ENCODE measurements around the gene CROCC2. TPM values are rescaled to one million over a fixed set of nuclear protein-coding genes. Genes with fewer than 3 reads are reported as not detected.

CROCC2 gene
- total RNA-seq, 2 experiments from 2014 or later, result not detected

DNA sequence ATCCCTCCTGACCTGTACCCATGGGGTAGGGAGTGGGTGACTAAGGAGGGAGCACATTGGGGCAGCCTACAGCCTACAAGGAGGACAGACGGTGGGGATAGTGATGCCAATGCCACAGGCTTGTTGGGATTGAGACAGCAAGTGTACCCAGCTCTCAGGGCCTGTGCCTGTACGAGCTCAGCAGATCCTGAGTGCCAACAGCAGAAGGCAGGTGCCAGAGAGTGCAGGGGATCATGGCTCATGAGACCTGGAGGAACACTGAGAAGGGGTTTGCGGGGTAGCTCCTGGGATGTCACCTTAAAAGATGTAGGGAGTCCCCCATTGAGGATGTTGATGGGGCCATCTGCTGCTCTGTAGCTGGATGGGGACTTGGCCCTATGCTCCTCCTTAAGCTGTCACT lies 82.0 kb downstream of the CROCC2 start:
- ChIA-PET CTCF (ENCODE audit: unreplicated experiment) (no interaction called here), POLR2A (interaction anchor here (0.6 kb wide), 1 partner anchor 161 kb away, joined by 3 read pairs; no protein-coding TSS in a partner anchor)
- TF ChIP-seq, protein P1, sequence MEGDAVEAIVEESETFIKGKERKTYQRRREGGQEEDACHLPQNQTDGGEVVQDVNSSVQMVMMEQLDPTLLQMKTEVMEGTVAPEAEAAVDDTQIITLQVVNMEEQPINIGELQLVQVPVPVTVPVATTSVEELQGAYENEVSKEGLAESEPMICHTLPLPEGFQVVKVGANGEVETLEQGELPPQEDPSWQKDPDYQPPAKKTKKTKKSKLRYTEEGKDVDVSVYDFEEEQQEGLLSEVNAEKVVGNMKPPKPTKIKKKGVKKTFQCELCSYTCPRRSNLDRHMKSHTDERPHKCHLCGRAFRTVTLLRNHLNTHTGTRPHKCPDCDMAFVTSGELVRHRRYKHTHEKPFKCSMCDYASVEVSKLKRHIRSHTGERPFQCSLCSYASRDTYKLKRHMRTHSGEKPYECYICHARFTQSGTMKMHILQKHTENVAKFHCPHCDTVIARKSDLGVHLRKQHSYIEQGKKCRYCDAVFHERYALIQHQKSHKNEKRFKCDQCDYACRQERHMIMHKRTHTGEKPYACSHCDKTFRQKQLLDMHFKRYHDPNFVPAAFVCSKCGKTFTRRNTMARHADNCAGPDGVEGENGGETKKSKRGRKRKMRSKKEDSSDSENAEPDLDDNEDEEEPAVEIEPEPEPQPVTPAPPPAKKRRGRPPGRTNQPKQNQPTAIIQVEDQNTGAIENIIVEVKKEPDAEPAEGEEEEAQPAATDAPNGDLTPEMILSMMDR (conservative IDR thresholded peaks at IDR 0.05; ENCODE audit: low read length), result no peak
- TF ChIP-seq EZH2phosphoT487 (IDR thresholded peaks at IDR 0.05; ENCODE audit: borderline replicate concordance, low read depth, low read length), result no peak
- H3K4me3 ChIP-seq (ENCODE audit: low read depth, low read length, poor library complexity, severe bottlenecking), result no peak overlapping the region
- H3K79me2 ChIP-seq (ENCODE audit: insufficient read depth, low read depth, low read length), result no peaks in the 10 kb centered on the region
- intact Hi-C loops (cut with micrococcal nuclease; ENCODE audit: unreplicated experiment), result loop anchor here (2.0 kb wide), 1 partner anchor 137 kb away; no protein-coding TSS in a partner anchor
- DNase-seq (ENCODE audit: low spot score), result no peak
- no peaks in the 10 kb centered on the region for H3K9me2 ChIP-seq (ENCODE audit: insufficient read depth, low read length)
- BruUV-seq (replicated peaks), result no TSS peak
- H2AFZ ChIP-seq (ENCODE audit: low read length), result peak overlapping the region; percentile 59; the same call in 1 of the 2 replicates
- H3K4me2 ChIP-seq (ENCODE audit: low read length), result no peak overlapping the region
- no peaks in the 10 kb centered on the region for H4K20me1 ChIP-seq (ENCODE audit: insufficient read depth, low read length)
- peaks cover 13% of the 10 kb centered on the region for H3K4me1 ChIP-seq (ENCODE audit: insufficient read depth, low read length, poor library complexity, severe bottlenecking)
- H3K27ac ChIP-seq (ENCODE audit: low read depth, low read length, poor library complexity, severe bottlenecking), result no peak overlapping the region
- H3K36me3 ChIP-seq (ENCODE audit: insufficient read depth, low read length), result no peaks in the 10 kb centered on the region
- no peaks in the 10 kb centered on the region for H3K9me3 ChIP-seq (ENCODE audit: low read length)

DNA sequence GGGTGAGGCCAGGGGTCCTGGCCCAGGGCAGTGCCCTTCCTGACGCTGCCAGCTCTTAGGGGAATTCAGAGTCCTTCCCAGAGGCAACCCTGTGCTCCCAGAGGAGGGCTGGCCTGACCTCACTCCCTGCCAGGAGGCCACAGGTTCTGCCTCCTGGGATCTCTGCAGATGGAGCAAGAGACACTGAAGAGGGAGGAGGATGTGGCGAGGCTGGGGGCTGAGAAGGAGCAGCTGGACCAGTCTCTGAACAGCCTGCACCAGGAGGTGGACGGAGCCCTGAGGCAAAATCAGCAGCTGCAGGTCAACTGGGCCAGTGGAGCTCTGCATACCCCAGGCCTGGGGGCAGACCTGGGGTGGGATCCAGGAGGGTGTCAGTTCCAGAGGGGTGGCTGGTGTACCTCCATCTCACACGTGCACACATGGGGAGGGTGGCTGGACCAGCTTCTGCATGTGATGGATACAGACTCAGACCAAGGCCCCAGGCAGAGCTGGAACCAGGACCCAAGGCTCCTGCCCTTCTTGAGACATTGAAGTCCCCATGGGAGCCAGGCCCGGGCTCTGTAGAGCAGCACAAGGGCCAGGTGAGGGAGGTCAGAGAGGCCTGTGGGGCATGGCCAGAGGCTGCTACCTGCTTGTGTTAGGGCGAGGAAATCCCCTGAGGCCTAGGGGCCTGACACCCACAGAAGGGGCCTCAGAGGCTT lies 82.6 kb downstream of the CROCC2 start:
- no TSS peak for BruUV-seq (replicated peaks)
- Histone ChIP-seq H3K4me3 (ENCODE audit: low read depth, low read length, poor library complexity, severe bottlenecking) (no peak overlapping the region), H3K4me1 (ENCODE audit: insufficient read depth, low read length, poor library complexity, severe bottlenecking) (peaks cover 13% of the 10 kb centered on the region), H3K36me3 (ENCODE audit: insufficient read depth, low read length) (no peaks in the 10 kb centered on the region), H3K27ac (ENCODE audit: low read depth, low read length, poor library complexity, severe bottlenecking) (no peak overlapping the region), H4K20me1 (ENCODE audit: insufficient read depth, low read length) (no peaks in the 10 kb centered on the region), H3K9me2 (ENCODE audit: insufficient read depth, low read length) (no peaks in the 10 kb centered on the region), H3K79me2 (ENCODE audit: insufficient read depth, low read depth, low read length) (no peaks in the 10 kb centered on the region), H3K9me3 (ENCODE audit: low read length) (no peaks in the 10 kb centered on the region), H3K4me2 (ENCODE audit: low read length) (no peak overlapping the region), H2AFZ (ENCODE audit: low read length) (no peak overlapping the region)
- CTCF ChIA-PET (ENCODE audit: unreplicated experiment), result no interaction called here
- POLR2A ChIA-PET, result interaction anchor here (0.6 kb wide), 2 partner anchors 35 to 161 kb away, joined by 3 to 4 read pairs; no protein-coding TSS in a partner anchor
- no peak for TF ChIP-seq EZH2phosphoT487 (IDR thresholded peaks at IDR 0.05; ENCODE audit: borderline replicate concordance, low read depth, low read length)
- TF ChIP-seq, protein P1 (conservative IDR thresholded peaks at IDR 0.05; ENCODE audit: low read length), result no peak
- DNase-seq (ENCODE audit: low spot score), result no peak
- intact Hi-C loops (cut with micrococcal nuclease; ENCODE audit: unreplicated experiment), result loop anchor here (2.0 kb wide), 1 partner anchor 138 kb away; no protein-coding TSS in a partner anchor
